Erythroblast (primary cell): ENCODE data around the gene TRPT1.

Experiments
- DNase-seq, 2 experiments: peaks; one replicate each; lab custom pipeline; 2025; lab: John Stamatoyannopoulos, UW
- GATA1 ChIP-seq: IDR thresholded peaks from 2 replicates; pipeline ENCODE4 v1.6.1; 2011; ENCODE audit warnings: low read depth, mild to moderate bottlenecking, control low read depth, low read length, moderate library complexity
- POLR2A ChIP-seq: IDR thresholded peaks from 2 replicates; pipeline ENCODE4 v1.6.1; 2011; ENCODE audit warnings: mild to moderate bottlenecking, low read length

The TRPT1 gene

GRCh38 chr11:64234647-64235379 is 8.8 kb upstream of the TRPT1 start:
- DNase-seq, result peak; percentile 65 to 72
- no peak for TF ChIP-seq POLR2A
- TF ChIP-seq GATA1, result no peak

GRCh38 chr11:64233913-64234586 is 8.1 kb upstream of the TRPT1 start, which contains the start of gene VEGFB:
Gene VEGFB (plus strand): TSS chr11:64234584. CDS start chr11:64234834, 250 bp downstream.
- TF ChIP-seq POLR2A (no peak), GATA1 (no peak)
- DNase-seq, result peak; percentile 72 to 75

- no peak for TF ChIP-seq POLR2A
- TF ChIP-seq GATA1, result no peak
- DNase-seq, result no peak
Observed at GRCh38 chr11:64232967-64233315, 7.0 kb upstream of the TRPT1 start.

GRCh38 chr11:64232182-64232966 is 6.4 kb upstream of the TRPT1 start:
- DNase-seq, result peak; percentile 65 to 67
- no peak for TF ChIP-seq GATA1
- TF ChIP-seq POLR2A, result no peak

GRCh38 chr11:64231546-64231945 is 5.6 kb upstream of the TRPT1 start:
- TF ChIP-seq GATA1, result no peak
- TF ChIP-seq POLR2A, result no peak
- peak; percentile 52 to 67 for DNase-seq

GRCh38 chr11:64230985-64231365 is 5.0 kb upstream of the TRPT1 start:
- no peak for DNase-seq
- TF ChIP-seq GATA1, result no peak

GRCh38 chr11:64230171-64230984 is 4.4 kb upstream of the TRPT1 start, which contains the start of gene DNAJC4:
Gene DNAJC4 (plus strand): TSS chr11:64230548. CDS start chr11:64230855, 307 bp downstream.
- TF ChIP-seq GATA1 (no peak), POLR2A (peak; percentile 62)
- peak; percentile 91 to 92 for DNase-seq

GRCh38 chr11:64229744-64230170 is 3.8 kb upstream of the TRPT1 start:
- DNase-seq, result no peak
- TF ChIP-seq GATA1, result no peak
- TF ChIP-seq POLR2A, result no peak

GRCh38 chr11:64229090-64229743 is 3.2 kb upstream of the TRPT1 start:
- TF ChIP-seq POLR2A (no peak), GATA1 (no peak)
- DNase-seq, result no peak

GRCh38 chr11:64227405-64227956 is 1.5 kb upstream of the TRPT1 start:
- no peak for DNase-seq
- TF ChIP-seq GATA1 (no peak), POLR2A (no peak)

- TF ChIP-seq POLR2A (peak; percentile 40), GATA1 (no peak)
- peak; percentile 71 to 75 for DNase-seq
Observed at GRCh38 chr11:64226507-64227051, 593 bp upstream of the TRPT1 start.
